Epidermal melanocyte (primary cell): Measurements from ENCODE around the gene LIMS4.
"Not testable (repeated sequence)": the region's sequence is repeated elsewhere in the genome, so short reads cannot be mapped to it uniquely, and the experiment has no call there.

Experiments used
- DNase-seq: peaks from one replicate; pipeline ENCODE4 v3.0.0; 2011; ENCODE audit warnings: low spot score; ENCODE audit not compliant: insufficient read length

The LIMS4 gene, protein sequence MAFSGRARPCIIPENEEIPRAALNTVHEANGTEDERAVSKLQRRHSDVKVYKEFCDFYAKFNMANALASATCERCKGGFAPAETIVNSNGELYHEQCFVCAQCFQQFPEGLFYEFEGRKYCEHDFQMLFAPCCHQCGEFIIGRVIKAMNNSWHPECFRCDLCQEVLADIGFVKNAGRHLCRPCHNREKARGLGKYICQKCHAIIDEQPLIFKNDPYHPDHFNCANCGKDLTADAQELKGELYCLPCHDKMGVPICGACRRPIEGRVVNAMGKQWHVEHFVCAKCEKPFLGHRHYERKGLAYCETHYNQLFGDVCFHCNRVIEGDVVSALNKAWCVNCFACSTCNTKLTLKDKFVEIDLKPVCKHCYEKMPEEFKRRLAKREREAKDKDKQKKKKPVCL

DNA sequence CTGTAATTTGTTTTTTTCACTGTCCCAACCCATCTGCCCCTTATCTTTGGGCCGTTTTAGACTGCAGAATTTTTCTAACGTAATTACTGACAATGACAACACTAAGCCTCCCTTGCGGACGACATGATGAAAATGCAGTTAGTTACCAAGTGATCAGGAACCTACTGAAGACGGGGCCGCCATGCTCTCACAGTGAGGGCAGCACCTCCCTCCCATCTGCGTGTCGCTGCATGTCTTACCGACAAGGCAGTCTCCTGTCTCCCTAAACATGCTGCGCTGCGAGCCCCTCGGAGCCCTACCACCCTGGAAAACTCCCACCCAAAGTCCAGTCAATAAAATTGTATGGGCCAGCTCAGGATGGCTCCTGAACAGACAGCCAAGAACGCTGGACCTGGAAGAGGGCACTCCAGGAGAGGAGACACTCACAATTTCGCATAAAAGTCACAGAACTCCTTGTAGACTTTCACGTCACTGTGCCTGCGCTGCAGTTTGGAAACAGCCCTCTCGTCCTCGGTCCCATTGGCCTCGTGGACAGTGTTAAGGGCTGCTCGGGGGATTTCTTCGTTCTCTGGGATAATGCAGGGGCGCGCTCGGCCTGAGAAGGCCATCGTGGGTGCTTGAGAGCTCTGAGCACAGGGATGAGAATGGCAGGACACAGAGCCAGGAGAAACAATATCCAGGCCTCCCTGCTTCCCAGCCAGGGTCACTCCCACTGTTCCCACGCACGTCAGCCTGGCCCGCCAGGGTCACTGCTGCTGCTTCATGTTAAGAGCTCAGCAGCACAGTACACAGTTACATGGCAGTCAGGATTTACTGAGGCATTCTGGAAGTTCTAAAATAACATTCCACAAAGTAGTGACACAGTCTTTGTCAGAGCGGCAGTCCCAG lies at the start of gene LIMS4:
LIMS4 (minus strand) TSS at position 646 of the 888 bp plus-strand sequence; CDS start at position 608, 38 bp downstream.
- DNase-seq, result not testable (repeated sequence)

DNA sequence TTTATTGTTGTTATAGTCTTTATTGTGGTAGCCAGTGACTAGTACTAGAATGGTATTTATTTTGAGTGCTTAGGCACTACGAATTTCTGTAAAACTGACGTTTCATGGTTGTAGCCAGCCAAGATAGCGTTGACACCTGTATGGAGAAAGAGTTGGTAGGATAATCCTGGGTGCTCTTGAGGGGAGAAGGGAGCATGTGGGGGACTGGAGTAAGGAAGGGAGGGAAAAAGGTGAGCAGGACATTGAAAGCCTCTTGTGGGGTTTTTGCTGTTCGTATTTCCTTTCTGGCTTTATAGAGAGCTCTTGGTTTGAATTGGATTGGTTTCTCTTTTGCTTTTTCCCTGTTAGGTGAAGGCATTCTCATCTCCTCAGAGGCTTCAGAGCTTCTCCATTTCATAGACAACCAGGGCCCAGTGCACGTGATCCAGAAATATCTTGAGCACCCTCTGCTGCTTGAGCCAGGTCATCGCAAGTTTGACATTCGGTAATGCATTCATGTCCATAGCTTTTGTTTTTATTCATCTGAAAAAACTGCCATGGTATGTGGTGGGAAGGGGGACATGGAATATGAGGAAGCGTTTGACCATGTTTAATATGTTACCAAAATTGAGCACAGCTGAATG lies 27.2 kb upstream of the LIMS4 start:
- DNase-seq, result not testable (repeated sequence)

DNA sequence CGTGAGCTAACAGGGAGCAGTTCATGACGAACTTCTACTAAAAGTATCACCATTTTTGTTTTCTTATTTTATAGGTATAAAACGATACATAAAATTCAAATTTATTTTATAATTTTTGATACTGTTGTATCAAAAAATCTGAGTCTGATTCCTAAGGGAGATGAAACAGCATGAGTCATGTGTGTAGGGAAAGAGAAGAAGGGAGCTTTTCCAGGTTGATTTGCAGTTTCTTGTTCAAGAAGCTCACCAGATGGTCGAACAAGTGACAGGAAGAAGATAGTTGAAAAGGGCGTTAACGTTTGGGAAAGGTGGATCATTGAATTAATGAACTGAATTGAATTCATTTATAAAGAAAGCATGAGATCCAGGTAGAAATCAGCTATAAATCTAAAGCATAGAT lies 23.4 kb upstream of the LIMS4 start:
- not testable (repeated sequence) for DNase-seq

DNA sequence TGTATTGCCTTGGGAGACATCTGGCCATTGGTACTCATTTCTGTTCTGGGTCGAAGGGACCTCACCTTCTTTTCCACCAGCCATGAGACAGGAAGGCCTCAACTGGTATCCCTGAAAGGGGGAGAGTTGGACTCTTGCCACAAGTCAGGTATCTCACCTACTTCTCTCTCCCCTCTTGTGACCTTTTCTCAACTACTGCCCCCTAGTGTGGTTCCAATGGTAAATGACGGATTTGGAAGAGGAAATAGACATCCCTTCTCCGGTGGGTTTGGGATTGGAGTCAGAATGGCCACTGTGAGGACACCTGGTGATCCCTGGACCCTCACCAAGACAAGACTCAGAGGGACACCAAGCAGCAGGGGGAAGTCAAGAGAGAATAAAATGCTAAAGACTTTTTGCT lies 21.9 kb upstream of the LIMS4 start:
- not testable (repeated sequence) for DNase-seq

DNA sequence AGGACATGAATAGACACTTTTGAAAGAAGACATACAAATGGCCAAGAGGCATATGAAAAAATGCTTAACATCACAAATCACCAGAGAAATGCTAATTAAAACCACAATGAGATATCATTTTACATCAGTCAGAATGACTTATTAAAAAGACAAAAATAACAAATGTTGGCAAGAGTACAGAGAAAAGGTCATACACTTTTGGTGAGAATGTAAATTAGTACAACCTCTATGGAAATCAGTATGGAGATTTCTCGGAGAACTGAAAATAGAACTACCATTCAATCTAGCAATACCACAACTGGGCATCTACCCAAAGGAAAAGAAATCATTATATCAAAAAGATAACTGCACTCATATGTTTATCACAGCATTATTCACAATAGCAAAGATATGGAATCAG lies 16.4 kb upstream of the LIMS4 start:
- DNase-seq, result not testable (repeated sequence)

DNA sequence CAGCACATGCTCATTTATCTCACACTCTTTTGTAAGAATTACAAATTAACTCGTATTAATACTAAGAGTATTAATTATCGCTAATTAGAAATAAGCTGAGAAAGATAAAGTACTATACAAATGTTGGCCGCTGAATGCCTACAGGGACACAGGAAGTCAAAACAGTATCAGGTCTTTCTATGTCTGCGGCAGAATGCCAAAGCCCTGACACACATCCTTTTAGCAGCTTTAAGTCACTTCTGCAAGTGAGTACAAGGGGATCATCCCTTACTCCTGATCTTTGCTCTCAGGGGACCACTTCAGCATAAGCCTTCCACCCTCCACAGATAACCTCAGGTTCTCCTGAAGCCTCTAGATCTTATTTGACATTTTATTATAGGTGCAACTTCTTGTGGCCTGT lies 10.1 kb upstream of the LIMS4 start:
- not testable (repeated sequence) for DNase-seq

DNA sequence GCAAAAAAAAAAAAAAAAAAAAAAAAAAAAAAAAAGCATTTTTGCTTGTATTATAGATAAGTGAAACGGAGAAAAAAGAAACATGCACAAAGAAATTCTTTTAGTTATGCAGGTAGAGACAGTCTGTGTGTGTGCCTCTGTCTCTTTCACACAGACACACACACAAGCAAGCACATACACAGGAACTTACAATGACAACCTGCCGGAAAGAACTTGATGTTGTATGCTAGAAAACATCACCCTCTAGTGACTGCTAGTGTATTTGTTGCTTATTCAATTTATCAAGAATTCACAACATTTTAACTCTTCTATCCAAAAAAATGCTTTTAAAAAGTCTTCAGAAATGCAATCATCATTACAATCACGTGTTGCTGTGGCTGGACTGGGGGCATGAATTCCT lies 8.6 kb upstream of the LIMS4 start:
- not testable (repeated sequence) for DNase-seq

DNA sequence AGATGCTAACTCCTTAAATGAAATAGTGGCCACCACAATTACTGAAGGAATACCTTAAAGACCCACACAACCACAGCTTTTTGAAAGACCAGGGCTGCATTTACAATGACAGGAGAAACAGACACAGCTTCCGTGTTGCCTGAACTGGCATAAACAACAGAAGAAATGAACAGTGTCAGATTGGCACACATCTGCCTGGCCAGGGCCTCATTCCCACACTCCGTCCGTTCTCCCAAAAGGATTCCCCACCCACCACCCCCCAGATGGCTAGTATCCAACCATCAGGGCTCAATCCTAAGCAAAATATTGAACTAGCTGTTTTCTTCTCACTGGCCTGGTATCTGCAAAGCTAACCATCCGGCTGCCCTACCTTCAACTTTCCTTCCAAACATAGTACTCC lies 7.5 kb upstream of the LIMS4 start:
- not testable (repeated sequence) for DNase-seq

DNA sequence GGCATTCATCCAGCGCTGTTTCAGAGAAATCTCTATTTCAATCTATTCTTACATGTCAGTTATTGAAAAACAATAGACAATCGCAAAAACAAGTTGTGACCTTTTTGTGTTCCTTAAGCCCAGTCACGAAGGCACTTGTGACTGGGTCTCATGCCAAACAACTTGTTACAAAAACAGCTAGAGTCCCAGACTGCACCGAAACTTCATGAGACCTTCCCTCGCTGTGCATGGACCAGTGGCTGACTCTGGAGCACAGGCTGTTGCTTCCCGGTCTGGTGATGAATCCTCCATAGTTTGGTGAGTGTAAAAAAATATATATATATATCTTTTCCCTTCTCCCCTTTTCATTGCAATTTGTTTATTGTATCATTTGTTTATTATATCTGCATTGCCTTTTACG lies 4.8 kb upstream of the LIMS4 start:
- DNase-seq, result not testable (repeated sequence)

DNA sequence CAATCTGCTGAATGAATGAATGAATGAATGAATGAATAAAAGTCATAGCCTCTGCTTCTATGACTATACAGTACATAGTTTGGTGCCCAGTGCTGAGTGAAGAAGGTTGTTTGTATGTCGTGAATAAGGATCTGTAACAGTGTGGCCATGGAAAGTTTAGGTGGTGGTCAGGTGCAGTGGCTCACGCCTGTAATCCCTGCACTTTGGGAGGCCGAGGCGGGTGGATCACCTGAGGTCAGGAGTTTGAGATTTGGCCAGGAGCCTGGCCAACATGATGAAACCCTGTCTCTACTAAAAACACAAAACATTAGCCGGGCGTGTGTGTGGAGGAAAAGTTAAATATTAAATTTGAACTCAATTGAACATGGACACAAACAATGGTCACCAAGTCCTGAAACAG lies 4.3 kb upstream of the LIMS4 start:
- DNase-seq, result not testable (repeated sequence)

DNA sequence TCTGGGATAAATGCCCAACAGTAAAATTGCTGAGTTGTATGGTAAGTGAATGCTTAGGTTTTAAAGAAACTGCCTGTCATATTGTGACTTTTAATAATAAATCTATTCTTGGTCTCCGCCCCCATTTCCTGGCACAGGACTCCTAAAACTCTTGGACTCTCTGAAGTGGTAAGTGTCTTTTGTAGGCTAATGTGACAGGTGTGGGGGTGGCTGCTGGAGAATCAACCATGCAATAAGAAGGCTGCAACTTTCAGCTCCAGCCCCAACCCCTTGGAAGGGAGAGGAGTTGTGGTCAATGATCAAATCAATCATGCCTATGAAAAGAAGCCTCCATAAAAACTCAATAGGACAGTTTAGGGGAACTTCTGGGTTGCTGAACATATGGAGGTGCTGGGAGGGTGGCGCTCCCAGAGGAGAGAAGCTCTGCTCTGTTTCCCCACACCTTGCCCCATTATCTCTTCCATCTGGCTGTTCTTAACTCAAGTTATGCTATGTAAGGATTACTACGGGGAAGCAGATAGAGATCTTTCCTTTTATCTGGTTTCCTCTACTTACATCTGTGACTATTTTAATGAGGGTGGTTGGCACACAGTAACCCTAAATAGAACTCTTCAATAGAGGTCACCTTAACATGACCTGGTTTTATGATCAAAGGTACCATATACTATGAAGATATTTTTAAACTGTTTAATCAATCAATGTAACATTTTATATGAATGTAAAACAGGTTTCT lies 3.2 kb upstream of the LIMS4 start:
- not testable (repeated sequence) for DNase-seq

DNA sequence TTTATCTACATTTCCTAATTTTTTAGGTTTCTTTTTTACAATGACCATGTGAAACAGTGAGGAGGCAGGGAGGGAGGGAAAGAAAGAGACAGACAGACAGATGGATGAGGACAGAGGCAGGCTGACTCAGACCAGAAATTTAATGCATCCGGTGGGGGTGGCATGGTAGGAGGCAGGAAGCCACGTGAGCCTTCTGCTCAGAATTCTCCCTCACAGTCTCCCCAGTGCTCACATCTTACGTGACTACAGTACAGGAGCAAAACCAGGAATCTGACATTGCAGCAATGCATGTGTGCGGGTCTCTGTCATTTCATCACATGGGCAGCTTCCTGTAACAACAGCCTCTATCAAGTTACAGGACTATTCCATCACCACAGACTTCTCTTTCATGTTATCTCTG lies 2.3 kb upstream of the LIMS4 start:
- DNase-seq, result not testable (repeated sequence)

DNA sequence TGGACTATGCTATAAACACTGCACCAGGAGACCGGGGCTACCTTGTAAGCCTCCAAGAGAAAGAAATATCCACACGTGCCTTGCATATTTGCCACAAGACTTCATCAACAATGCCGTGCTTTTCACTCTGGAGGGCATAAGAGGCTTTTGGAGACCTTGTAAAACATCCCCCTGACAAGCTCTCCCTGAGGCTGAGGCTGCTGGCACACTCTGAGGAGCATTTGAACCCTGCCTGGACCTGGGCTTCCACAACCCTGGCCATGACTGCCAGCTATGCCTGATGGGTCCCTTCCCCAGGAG lies 393 bp upstream of the LIMS4 start:
- DNase-seq, result not testable (repeated sequence)

DNA sequence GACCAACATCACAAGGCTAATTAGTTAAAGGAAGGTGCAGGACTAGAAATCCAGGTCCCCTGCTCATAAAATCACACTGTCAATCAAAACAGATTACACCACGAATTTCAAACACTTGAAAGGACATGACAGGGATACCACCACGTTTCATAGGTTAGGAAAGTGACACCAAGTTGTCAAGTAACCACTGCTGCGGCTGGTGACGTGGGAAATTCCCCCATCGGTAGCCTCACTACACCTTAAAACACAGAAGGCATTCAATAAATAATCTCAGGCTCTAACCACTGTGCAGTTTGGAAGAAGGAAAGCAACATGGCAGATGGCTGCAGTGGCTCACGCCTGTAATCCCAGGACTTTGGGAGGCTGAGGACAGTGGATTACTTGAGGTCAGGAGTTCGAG lies 3.7 kb downstream of the LIMS4 start:
- DNase-seq, result not testable (repeated sequence)

DNA sequence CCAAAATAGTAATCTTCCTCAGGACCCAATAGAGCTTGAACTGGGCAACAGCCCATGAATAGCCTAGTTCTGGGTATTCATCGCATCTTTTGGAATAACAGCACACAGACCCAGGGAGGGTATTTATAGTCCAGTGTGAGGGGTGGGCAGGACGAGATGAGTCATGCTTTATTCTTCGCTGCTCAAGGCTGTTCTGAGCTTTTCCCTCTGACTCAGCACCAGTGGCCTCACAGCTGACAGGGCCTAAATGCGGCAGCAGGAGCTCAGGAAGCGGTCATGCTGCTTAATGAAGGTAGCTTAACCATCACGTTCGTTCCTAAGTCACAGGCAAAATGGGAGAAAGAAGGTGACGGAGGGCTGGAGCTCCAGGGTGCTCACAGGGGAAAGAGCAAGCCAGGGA lies 7.3 kb downstream of the LIMS4 start:
- not testable (repeated sequence) for DNase-seq

DNA sequence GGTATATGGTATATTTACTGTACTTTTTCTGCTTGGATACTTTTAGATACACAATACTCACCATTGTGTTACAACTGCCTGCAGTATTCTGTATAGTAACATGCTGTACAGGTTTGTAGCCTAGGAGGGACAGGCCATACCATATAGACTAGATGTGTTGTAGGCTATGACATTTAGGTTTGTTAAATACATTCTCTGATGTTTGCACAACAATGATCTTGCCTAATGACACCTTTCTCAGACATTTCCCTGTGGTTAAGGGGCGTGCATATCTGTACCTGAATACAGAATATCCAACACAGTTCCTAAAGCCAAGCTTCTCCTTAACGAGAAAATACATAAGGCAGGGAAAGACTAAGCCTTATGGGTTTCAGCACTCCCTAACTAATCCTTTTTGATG lies 10.2 kb downstream of the LIMS4 start:
- DNase-seq, result not testable (repeated sequence)

DNA sequence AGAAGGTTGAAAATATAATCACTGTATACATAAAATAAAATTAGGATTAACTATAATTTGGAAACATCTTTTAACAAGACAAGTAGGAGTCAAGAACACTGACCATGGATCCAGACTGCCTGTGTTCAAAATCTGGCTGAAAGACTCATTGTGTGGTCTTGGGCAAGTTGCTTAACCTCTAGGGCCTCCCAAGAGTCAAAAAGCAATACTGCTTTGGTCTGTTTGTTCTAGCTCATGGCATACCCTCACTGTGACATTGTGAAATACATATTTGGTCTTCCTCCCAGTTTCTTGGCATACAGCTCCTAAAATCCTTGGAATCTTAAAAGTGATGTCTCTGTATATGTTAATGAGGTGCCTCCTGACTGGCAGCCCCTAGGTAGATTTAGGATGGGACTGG lies 12.3 kb downstream of the LIMS4 start:
- DNase-seq, result not testable (repeated sequence)

DNA sequence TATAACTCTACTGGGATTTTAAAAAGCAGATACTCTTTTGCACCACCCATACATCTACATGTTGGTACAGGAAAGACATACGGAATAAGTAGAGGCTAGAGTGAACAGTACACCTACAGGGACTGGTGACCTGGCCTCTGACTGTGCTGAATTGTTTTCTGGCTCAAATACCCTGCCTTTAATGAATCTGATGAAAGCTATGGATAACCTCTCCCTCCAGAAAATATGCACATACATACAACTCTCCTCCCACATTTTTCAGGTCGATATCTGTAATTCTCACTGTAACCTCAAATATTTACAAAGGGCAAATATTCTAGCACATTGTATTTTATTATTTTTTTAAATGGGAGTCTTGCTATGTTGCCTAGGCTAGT lies 15.4 kb downstream of the LIMS4 start:
- not testable (repeated sequence) for DNase-seq

DNA sequence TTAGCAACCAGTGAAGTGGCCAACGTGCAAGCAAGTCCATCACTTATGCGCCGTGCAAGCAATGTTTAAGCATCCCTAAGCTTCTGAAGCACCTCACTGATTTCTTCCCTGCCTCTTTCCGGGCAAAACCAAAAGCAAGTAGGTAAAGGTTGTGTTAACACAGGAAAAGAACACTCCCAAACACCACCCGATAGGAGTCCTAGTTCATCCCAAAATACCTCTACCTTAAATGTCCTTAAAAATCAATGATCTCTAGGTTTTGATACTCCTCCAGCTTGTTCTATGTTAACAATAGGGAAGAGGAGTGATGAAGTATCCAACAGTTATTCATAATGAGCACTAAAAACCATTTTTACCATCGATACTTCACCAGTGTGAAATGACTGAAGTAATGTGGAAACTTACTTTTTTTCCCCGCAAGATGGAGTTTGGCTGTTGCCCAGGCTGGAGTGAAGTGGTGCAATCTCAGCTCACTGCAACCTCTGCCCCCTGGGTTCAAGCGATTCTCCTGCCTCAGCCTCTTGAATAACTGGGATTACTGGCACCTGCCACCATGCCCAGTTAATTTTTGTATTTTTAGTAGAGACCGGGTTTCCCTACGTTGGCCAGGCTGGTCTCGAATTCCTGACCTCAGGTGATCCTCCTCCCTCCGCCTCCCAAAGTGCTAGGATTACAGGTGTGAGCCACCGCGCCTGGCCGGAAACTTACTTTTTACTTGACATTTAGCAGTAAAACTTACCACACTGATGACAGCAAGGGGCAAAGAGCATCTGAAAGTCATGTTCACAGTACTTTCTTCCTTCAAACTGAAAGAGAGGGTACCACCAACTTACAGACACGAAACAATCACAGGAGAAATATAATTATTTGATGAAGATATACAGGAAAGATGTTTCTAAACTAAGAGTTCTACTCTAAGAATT lies 16.1 kb downstream of the LIMS4 start:
- DNase-seq, result not testable (repeated sequence)

DNA sequence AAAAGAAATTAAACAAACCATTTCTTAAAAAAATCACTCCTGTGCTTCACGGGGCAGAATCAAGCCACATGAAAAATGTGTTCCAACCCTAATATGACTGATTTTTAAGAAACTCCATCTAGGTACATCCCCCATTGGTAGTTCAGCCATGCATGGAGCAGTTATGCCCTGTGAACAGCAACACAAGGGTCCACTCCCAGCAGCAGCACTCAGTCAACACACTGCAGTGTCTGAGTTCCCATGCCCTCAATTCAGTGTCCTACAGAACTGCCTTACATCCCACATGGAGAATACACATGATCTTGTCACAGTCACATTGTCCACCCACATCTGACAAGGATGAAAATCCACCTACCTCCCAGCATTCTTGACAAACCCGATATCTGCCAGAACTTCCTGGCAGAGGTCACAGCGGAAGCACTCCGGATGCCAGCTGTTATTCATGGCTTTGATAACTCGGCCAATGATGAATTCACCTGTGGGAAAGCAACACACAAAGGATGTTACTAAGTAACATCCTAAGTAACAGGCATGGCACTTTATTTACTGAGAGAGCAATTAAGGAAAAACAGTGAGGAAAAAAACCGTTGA lies 17.4 kb downstream of the LIMS4 start:
- DNase-seq, result not testable (repeated sequence)
